Measurements from ENCODE around the gene TEX48. TPM values are rescaled to one million over a fixed set of nuclear protein-coding genes. Genes with fewer than 3 reads are reported as not detected.

Gene TEX48
- total RNA-seq, 2 donors from 2014 or later = not detected

DNA sequence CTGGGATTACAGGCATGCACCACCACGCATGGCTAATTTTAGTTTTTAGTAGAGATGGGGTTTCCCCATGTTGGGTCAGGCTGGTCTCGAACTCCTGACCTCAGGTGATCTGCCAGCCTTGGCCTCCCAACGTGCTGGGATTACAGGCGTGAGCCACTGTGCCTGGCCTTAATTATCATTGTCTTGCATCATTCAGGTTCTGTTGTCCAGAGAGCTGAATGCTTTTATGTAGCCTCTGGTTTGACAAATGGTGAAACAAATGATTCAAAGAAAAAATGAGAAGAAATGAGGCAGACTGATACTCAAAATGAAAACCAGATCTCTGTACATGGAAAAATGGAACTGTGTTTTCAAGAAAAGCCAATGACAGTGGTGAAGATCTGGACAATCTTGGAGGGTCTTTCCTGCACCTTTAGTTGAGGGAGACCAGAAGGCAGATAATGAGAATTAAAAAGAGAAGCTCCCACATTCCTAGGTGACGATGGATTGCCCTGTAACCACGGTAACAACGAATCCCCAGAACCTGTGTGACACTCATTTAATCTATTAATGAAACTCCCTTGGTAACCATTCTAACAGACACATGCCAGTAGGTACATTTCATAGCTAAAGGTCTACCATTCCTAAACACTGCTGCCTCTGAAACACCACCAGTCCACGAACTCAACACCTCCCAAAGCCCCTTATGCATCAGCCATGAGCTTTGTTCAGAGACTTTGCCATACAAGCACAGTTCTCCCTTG lies 1.6 kb downstream of the TEX48 start:
- peak in 1 of 2 donors; percentile 27 for ATAC-seq
- H3K36me3 Mint-ChIP-seq = peaks cover 10 to 15% of the 10 kb centered on the region in 2 donors
- DNase-seq (ENCODE audit: low spot score in 2 of 2) = no peak
- peaks cover 0 to 14% of the 10 kb centered on the region in 2 donors for H3K9me3 Mint-ChIP-seq
- peak overlapping the region; percentile 71 to 79 for H3K27ac Mint-ChIP-seq

DNA sequence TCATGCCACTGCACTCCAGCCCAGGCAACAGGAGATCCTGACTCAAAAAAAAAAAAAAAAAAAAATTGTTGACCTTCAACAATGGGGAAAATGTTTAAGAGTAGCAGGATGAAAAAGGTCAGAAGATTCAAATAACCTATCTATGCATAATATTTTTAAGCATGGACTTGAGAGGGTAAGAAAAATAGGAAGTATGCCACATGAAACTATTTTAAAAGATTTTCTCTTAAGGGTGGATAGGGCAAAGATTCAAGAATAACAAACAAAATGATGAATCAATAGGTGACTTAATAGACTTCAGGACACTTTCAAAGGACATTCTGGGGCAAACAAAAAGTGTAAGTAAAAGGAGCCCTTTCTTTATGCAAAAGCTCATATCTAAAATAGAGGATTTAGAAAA lies 3.2 kb downstream of the TEX48 start:
- no peak for DNase-seq (ENCODE audit: low spot score in 2 of 2)
- ATAC-seq = no peak
- Mint-ChIP-seq H3K27ac (no peak overlapping the region), H3K36me3 (peaks cover 0 to 8% of the 10 kb centered on the region in 2 donors), H3K9me3 (peaks cover 0 to 12% of the 10 kb centered on the region in 2 donors)

DNA sequence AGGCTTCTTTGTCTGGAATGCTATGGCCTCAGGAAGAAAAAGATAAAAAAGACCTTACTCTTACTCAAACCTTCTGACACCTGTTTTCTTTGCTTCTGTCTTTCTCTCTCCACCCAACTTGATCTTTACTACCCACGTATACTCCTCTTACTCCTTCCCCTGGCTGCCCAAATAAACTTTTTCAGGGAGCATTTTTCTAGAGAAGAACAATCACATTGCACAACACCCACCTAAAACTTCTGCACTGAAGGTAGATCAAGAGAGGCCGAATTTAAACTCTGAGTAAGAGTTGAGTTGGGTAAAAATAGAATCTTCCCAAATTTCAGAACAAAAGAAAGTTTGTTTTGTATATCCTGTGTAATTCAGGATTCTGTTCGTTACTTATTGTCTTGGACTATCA lies 3.9 kb downstream of the TEX48 start:
- ATAC-seq = no peak
- Mint-ChIP-seq H3K36me3 (peaks cover 0 to 8% of the 10 kb centered on the region in 2 donors), H3K27ac (no peak overlapping the region), H3K9me3 (peaks cover 0 to 12% of the 10 kb centered on the region in 2 donors)
- no peak for DNase-seq (ENCODE audit: low spot score in 2 of 2)

DNA sequence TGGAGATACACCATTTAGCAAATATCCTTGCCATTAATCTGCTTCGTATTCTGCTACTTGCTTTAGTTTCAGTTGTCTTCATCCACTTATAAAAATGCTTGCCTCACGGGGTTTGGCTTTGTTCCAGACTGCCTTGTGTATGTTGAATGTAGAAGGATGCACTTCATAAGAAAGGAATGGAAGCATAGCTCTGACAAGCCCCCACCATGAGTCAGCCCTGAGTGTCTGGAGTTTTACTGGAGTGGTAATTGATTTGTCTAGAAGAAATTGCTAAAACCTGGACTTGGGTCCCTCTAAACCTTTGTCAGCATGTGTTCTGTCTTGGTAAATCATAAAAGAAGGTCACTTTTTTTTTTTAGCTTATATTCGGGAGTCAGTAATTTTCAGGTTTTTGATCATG lies 4.6 kb downstream of the TEX48 start:
- DNase-seq (ENCODE audit: low spot score in 2 of 2) = no peak
- H3K36me3 Mint-ChIP-seq = peaks cover 0 to 14% of the 10 kb centered on the region in 2 donors
- no peak for ATAC-seq
- H3K27ac Mint-ChIP-seq = peak overlapping the region in 1 of 2 donors; percentile 8
- H3K9me3 Mint-ChIP-seq = peaks cover 0 to 12% of the 10 kb centered on the region in 2 donors

DNA sequence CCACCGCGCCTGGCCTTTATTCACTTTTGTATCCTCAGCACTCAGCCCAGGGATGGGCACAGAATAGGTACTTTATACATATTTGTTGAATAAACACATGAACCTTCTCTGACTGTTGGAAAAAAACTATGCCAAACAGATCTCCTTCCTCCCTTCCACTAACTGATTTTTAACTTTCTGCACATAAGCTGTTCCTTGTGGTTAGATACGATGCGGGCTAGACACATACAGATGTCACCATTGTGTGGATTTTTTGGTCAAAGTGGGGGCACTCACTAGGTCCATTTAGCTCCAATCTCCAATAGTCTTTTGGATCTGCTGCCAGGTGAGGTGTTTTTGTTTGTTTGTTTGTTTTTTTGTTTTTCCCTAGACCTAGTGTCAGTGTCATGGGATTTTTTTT lies 5.1 kb downstream of the TEX48 start:
- no peak for DNase-seq (ENCODE audit: low spot score in 2 of 2)
- peaks cover 0 to 12% of the 10 kb centered on the region in 2 donors for H3K9me3 Mint-ChIP-seq
- H3K27ac Mint-ChIP-seq = no peak overlapping the region
- H3K36me3 Mint-ChIP-seq = peaks cover 0 to 14% of the 10 kb centered on the region in 2 donors
- no peak for ATAC-seq

DNA sequence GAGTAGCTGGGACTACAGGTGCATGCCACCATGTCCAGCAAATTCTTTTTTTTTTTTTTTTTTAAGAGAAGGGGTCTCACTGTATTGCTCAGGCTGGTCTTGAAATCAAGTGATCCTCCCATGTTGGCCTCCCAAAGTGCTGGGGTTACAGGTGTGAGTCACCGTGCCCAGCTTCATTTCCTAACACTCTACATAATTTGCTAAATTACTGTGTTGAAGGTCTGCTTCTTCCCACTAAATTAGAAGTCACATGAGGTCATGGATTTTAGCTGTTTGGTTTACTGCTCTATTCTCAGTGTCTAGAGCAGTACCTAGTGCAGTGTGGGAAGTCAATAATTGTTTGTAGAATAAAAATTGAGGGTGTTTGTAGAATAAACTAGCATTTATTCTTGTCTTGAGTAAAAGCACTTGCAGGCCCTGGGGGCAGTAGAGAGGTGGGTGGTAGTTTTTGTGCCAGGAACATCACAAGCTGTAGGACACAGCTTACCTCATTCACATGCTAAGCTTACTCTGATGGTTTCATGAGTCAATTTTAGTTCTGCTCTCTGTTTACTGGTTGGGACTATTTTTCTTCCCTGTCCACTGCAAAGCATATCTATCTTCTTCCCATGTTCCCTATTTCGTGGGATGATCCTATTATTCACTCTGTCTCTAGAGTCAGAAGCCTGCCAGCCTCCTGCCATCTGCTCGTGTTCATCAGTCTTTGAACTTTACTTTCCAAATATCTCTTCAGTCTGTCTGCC lies 7.0 kb downstream of the TEX48 start:
- peak overlapping the region in 1 of 2 donors; percentile 40 for H3K27ac Mint-ChIP-seq
- DNase-seq (ENCODE audit: low spot score in 2 of 2) (no peak), ATAC-seq (peak; percentile 51 to 68)
- H3K36me3 Mint-ChIP-seq = peaks cover 0 to 21% of the 10 kb centered on the region in 2 donors
- H3K9me3 Mint-ChIP-seq = peaks cover 0 to 18% of the 10 kb centered on the region in 2 donors

DNA sequence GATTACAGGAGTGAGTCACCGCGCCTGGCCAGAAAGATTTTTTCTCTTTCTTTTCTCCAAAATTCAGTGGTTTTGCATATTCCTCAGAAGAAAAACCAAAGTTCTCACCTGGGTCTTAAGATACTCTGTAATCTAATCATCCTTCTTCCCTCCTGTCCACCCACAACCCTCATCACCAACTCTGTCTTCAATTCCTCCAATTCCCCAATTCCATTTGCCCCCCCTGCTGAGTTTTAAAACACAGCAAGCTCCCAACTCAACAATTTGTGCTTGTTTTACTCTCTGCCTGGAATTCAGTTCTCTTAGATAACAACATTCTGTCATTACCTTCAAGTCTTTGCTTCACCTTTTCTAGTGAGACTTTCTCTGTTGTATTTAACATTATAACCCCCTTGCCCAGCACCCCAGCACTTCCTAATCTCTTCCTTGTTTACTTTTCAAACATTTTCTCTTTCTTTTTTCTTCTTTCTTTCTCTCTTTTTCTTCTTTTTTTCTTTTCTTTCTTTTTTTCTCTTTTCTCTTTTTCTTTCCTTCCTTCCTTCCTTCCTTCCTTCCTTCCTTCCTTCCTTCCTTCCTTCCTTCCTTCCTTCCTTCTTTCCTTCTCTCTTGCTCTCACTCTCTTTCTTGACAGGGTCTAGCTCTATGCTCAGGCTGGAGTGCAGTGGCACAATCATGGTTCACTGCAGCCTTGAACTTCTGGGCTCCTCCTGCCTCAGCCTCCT lies 7.8 kb downstream of the TEX48 start:
- Mint-ChIP-seq H3K9me3 (peaks cover 0 to 18% of the 10 kb centered on the region in 2 donors), H3K36me3 (peaks cover 0 to 21% of the 10 kb centered on the region in 2 donors), H3K27ac (no peak overlapping the region)
- ATAC-seq (no peak), DNase-seq (ENCODE audit: low spot score in 2 of 2) (no peak)

DNA sequence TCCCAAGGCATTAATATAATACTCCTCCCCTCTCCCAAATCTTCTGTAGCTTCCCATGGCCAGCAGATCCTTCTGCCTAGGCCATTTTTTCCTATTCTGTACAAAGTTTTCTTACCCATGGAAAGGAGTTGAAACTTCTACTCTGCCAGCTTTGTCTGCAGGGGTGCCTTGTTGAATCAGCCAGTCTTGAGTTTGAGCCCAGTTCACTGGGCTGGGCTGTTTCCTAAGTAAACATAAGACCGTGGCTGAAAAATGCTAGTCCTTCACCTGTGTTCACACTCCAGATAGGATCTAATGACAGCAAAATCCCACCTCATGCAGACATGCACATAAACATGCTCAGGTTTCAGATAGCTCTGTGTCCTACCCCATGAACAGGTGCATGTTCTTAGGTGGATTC lies 10.4 kb downstream of the TEX48 start:
- DNase-seq (ENCODE audit: low spot score in 2 of 2) = no peak
- ATAC-seq = no peak
- H3K36me3 Mint-ChIP-seq = peaks cover 0 to 21% of the 10 kb centered on the region in 2 donors
- no peak overlapping the region for H3K27ac Mint-ChIP-seq
- peaks cover 0 to 18% of the 10 kb centered on the region in 2 donors for H3K9me3 Mint-ChIP-seq

DNA sequence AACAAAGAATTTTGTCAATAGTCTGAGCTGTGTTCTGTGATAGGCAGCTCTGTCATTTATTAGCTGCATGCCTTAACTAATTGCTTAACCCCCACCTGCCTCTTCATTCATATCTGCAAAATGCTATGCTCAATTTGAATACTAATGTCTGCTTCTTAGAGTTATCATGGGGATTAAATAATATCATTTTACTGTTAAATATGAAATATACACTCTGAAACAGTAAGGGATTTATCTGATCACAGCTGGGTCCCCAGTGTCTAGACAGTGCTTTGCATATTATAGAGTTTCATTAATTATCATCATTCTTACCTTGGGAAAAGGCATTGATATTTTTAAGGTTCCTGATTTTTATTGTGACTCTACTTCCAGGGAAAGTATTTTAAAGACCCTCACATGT lies 12.0 kb downstream of the TEX48 start:
- Mint-ChIP-seq H3K9me3 (peaks cover 0 to 10% of the 10 kb centered on the region in 2 donors), H3K27ac (no peak overlapping the region), H3K36me3 (peaks cover 0 to 13% of the 10 kb centered on the region in 2 donors)
- no peak for DNase-seq (ENCODE audit: low spot score in 2 of 2)
- ATAC-seq = no peak

DNA sequence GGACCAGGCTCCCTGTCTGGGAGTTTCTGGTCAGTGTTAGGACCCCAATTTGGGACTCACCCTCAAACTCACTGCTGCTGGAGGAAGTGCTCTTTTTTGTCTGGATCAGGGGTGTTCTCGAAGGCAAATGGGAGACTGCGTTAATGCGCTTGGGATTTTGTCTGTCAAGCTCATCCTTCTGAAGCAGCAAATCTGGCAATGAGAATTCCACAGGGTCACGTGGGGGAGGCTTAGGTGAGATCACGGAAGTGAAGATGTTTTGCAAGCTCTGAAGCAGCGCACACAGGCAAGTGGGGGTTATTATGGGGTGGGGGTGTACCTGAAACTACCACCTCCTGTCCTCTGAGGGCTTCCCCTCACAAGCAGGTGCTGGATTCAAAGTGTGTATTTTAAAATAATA lies 13.8 kb downstream of the TEX48 start:
- H3K27ac Mint-ChIP-seq = no peak overlapping the region
- peaks cover 0 to 6% of the 10 kb centered on the region in 2 donors for H3K9me3 Mint-ChIP-seq
- no peak for DNase-seq (ENCODE audit: low spot score in 2 of 2)

DNA sequence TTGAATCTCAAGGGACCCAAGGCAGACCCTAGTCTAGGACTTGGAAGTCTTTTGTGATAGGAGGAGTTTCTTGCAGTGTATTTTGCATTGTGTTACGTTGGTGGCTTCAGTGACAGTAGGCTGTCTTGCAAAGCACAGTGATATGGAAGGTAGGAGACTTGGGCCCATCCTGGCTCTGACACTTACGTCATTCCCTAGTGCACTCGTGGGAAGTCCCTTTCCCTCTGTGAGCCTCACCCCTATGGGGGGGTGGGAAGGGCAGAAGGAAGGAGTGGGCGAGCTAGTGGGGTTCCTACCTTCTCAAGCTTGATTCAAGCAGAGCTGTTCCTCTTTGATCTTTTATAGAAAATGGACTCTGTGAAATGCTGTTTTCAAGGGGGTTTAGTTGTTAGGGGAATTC lies 15.1 kb downstream of the TEX48 start:
- Mint-ChIP-seq H3K27ac (peak overlapping the region in 1 of 2 donors; percentile 22), H3K9me3 (peaks cover 0 to 6% of the 10 kb centered on the region in 2 donors), H3K36me3 (peaks cover 0 to 7% of the 10 kb centered on the region in 2 donors)
- ATAC-seq (peak in 1 of 2 donors; percentile 36), DNase-seq (ENCODE audit: low spot score in 2 of 2) (no peak)

More for the DNA sequence above, 13.8 kb downstream of the TEX48 start:
- H3K36me3 Mint-ChIP-seq = peaks cover 0 to 13% of the 10 kb centered on the region in 2 donors
- no peak for ATAC-seq

DNA sequence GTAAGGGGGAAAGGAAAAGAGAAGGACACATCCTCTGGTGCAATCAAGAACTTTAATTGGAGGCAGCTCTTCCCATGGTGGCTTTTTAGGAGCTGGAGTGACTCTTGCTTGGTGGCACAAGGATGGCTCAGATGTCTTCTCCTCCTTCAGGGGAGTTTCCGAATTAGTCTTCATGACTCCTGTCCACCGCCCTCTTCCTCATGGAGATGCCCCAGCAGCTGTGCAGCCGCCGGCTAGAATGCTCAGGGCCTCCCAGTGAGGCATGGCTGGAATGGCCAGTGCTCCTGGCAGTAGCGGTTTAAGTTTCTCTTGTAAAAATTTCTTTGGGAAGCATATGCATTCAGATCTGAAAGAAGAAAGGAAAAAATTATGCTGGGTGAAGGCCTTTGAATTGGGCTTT lies 15.6 kb downstream of the TEX48 start:
- DNase-seq (ENCODE audit: low spot score in 2 of 2) (no peak), ATAC-seq (no peak)
- peaks cover 0 to 6% of the 10 kb centered on the region in 2 donors for H3K9me3 Mint-ChIP-seq
- peaks cover 0 to 7% of the 10 kb centered on the region in 2 donors for H3K36me3 Mint-ChIP-seq
- H3K27ac Mint-ChIP-seq = no peak overlapping the region

DNA sequence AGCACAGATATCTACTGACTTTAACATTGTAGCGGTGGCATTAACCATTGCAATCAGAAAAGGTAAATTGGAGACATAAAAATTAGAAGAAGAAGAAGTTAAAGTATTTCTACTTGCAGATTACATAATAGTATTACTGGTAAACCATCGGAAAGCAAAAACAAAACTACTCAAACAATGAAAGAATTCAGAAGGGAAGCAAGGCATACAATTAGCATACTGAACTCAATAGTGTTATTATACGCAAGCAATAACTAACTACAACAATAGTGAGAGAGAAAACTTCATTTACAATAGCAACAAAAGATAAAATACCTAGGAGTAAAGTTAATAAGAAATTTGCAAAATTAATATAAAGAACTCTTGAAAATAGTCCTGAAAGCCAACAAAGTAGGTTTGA lies 17.8 kb downstream of the TEX48 start:
- no peaks in the 10 kb centered on the region for H3K9me3 Mint-ChIP-seq
- DNase-seq (ENCODE audit: low spot score in 2 of 2) (no peak), ATAC-seq (no peak)
- no peaks in the 10 kb centered on the region for H3K36me3 Mint-ChIP-seq
- H3K27ac Mint-ChIP-seq = no peak overlapping the region

DNA sequence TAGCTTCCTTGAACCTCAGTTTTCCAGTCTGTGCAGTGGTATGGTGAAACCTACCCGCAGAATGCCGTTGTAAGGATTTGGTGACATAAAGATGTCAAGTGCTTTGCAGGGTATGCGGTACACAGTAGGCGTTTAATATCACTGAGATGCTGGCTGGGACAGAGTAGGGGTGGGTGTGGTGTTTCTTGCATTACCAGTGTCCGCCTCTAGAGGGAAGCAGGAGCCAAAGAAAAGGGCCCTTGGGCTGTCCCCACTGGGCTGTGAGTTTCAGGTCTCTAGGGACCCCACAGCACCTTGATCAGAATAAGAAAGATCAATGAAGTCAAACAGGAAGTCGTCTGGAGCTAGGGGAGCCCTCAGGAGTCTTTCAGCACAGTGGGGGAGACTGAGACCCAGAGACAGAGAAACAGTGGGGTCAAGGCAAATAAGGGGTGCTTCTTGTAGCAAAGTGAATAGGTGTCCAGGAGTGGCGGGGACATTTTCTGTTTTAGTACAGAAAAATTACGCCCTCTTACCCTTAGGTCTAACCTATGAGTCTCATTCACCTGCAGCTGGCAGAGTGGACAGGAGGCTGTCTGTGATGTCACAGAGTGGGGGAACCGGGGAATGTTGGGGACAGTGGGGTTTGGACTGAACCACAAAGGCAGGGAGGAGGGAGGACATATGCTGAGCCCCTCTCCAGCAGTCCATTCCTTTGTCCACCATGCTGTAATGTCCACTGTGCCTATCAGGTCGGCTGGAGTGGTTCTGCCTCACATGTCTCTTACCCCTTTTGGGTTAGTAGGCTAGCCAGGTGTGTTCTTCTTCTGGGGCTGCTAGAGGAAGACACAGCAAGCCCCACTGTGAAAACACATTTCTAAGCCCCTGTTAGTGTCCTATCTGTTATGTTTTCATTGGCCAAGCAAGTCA lies 19.7 kb downstream of the TEX48 start:
- no peaks in the 10 kb centered on the region for H3K9me3 Mint-ChIP-seq
- no peak overlapping the region for H3K27ac Mint-ChIP-seq
- peak in 1 of 2 donors; percentile 79 for DNase-seq (ENCODE audit: low spot score in 2 of 2)
- ATAC-seq = peak; percentile 88 to 90
- H3K36me3 Mint-ChIP-seq = no peaks in the 10 kb centered on the region

DNA sequence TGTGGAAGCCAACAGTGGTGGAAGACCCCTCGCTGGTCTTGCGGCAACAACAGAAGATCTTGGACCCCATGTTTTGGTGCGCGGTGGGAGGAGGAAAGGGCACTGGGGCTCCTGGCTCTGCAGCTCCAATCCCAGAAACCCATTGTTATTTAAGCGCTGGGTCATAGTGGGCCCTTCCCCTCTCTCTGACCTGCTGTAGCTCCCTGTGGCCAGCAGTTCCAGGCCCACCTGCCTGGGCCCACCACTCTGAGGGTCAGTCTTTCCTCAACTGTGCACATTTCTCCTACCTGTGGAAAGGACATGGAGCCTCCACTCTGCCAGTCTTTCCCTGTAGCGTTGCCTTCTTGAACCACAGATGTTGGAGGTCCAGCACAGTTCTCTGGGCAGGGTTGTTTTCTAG lies 24.3 kb downstream of the TEX48 start, which contains the start of gene TEX53:
TSS of gene TEX53 (minus strand) at position 101 of the 400 bp plus-strand sequence. CDS start at position 70, 31 bp downstream.
- Mint-ChIP-seq H3K36me3 (no peaks in the 10 kb centered on the region), H3K27ac (peak within 1 kb of the TSS in 1 of 2 donors; percentile 16), H3K9me3 (no peaks in the 10 kb centered on the region)
- DNase-seq (ENCODE audit: low spot score in 2 of 2) (no peak), ATAC-seq (no peak)

DNA sequence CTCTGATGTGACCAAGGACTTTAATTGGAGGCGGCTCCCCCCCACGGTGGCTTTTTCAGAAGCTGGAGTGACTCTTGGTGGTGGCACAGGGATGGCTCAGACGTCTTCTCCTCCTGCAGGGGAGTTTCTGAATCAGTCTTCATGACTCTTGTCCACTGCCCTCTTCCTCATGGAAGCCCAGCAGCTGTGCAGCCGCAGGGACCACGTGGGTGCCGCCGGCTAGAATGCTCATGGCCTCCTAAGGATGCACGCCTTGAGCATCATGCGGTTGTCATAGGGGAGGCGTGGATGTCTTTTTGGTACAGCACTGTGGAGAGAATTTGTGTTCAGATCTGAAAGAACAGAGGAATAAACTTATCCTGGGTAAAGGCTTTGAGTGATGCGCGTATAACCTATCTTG lies 25.7 kb downstream of the TEX48 start:
- no peaks in the 10 kb centered on the region for H3K36me3 Mint-ChIP-seq
- no peaks in the 10 kb centered on the region for H3K9me3 Mint-ChIP-seq
- no peak overlapping the region for H3K27ac Mint-ChIP-seq
- ATAC-seq (no peak), DNase-seq (ENCODE audit: low spot score in 2 of 2) (no peak)
